IMR-90 (cell line): ENCODE data around the gene RNF19B.

Source experiments
- CTCF ChIP-seq: conservative IDR thresholded peaks from 2 replicates; pipeline ENCODE4 v1.5.1; 2012; ENCODE audit warnings: mild to moderate bottlenecking, low read depth, low read length, improper control_type of control experiment
- RAD21 ChIP-seq: IDR thresholded peaks from 2 replicates; pipeline ENCODE4 v1.6.1; 2012; ENCODE audit warnings: low read length, improper control_type of control experiment

- TF ChIP-seq CTCF (no peak), RAD21 (no peak)
These were observed 15.1 kb downstream of the RNF19B start for GRCh38 chr1:32949519-32949918.
